Neutrophil (primary cell): Measurements from ENCODE around the gene SHISA5.

Experiments used
- H3K27ac ChIP-seq: fragments of 200-600 bp; sonication (generic); 2 replicates; pipeline ENCODE4 v1.5.1; 2016; ENCODE audit warnings: mild to moderate bottlenecking, moderate library complexity
- H3K27me3 ChIP-seq: fragments of 200-600 bp; sonication (generic); 2 replicates; pipeline ENCODE4 v1.6.0; 2016; ENCODE audit warnings: mild to moderate bottlenecking
- H3K36me3 ChIP-seq: fragments of 200-600 bp; sonication (generic); 2 replicates; pipeline ENCODE4 v1.5.1; 2017
- H3K4me1 ChIP-seq, 2 experiments: fragments of 200-600 bp in 1 of 2; sonication (generic) in 1 of 2; 1 replicate in 1 of 2; 2 replicates in 1 of 2; pipeline versions ENCODE4 v1.5.1 to v1.6.1; 2013 to 2016; ENCODE audit warnings: low read depth in 1 of 2, low read length in 1 of 2, mild to moderate bottlenecking in 1 of 2, moderate library complexity in 1 of 2; ENCODE audit not compliant: control insufficient read depth in 1 of 2, insufficient read depth in 1 of 2
- H3K4me3 ChIP-seq, 2 experiments: fragments of 200-600 bp in 1 of 2; sonication (generic) in 1 of 2; 1 replicate in 1 of 2; 2 replicates in 1 of 2; pipeline ENCODE4 v1.5.1; 2013 to 2016; ENCODE audit warnings: low read depth in 1 of 2, low read length in 1 of 2, mild to moderate bottlenecking in 1 of 2, moderate library complexity in 1 of 2
- H3K9me3 ChIP-seq: fragments of 200-600 bp; sonication (generic); 2 replicates; pipeline ENCODE4 v1.5.1; 2016
- TF ChIP-seq, protein P1 (sequence below): fragments of 200-600 bp; sonication (generic); IDR thresholded peaks from 2 replicates; pipeline ENCODE4 v1.5.1; 2016; ENCODE audit warnings: antibody characterized with exemption

SHISA5 gene

DNA sequence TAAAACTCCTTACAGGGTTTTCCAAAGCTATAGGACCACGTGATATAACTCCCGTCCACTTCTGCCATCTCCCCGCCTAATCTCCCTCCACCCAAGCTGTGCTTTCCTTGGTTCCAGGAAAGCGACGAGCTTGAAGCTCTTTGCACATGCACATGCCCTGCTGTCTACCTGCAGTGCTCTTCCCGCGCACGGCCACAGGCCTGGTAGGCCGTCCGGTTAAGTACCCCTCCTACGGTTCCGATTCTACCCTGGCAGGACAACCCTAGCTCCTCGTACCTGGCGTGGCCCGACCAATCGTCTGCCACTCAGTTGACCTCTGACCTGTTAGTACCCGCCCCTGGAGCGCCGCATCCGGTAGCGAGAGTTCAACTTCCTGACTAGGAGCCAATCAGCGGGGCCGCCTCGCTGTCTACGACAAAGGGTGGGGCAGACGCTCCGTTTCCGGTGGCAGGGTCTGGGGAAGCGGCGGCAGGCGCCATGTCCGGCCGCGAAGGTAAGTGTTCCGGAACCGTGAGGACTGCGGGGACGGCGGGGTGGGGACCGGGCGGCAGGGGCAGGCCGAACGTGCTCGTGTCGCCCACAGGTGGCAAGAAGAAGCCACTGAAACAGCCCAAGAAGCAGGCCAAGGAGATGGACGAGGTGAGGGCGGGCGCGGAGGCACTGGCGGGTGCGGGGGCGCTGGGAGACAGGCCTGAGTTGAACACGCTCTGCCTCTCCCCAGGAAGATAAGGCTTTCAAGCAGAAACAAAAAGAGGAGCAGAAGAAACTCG lies 64.0 kb downstream of the SHISA5 start, which contains the start of the genes CCDC51 and TMA7:
CCDC51 (minus strand) TSS at position 300 of the 770 bp plus-strand sequence. CDS start 4,991 bp downstream, outside the sequence.
TMA7 (plus strand) TSS at position 438 of the 770 bp plus-strand sequence; CDS start at position 478, 40 bp downstream.
- peaks cover 23 to 39% of the 10 kb centered on the region in 2 experiments for H3K4me1 ChIP-seq
- H3K36me3 ChIP-seq = peaks cover 33% of the 10 kb centered on the region
- peak within 1 kb of the TSS; percentile 83 to 85 for H3K4me3 ChIP-seq
- peak within 1 kb of the TSS; percentile 91 for H3K27ac ChIP-seq
- TF ChIP-seq, protein P1, sequence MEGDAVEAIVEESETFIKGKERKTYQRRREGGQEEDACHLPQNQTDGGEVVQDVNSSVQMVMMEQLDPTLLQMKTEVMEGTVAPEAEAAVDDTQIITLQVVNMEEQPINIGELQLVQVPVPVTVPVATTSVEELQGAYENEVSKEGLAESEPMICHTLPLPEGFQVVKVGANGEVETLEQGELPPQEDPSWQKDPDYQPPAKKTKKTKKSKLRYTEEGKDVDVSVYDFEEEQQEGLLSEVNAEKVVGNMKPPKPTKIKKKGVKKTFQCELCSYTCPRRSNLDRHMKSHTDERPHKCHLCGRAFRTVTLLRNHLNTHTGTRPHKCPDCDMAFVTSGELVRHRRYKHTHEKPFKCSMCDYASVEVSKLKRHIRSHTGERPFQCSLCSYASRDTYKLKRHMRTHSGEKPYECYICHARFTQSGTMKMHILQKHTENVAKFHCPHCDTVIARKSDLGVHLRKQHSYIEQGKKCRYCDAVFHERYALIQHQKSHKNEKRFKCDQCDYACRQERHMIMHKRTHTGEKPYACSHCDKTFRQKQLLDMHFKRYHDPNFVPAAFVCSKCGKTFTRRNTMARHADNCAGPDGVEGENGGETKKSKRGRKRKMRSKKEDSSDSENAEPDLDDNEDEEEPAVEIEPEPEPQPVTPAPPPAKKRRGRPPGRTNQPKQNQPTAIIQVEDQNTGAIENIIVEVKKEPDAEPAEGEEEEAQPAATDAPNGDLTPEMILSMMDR = peak; percentile 47
- H3K27me3 ChIP-seq = no peaks in the 10 kb centered on the region
- no peaks in the 10 kb centered on the region for H3K9me3 ChIP-seq

DNA sequence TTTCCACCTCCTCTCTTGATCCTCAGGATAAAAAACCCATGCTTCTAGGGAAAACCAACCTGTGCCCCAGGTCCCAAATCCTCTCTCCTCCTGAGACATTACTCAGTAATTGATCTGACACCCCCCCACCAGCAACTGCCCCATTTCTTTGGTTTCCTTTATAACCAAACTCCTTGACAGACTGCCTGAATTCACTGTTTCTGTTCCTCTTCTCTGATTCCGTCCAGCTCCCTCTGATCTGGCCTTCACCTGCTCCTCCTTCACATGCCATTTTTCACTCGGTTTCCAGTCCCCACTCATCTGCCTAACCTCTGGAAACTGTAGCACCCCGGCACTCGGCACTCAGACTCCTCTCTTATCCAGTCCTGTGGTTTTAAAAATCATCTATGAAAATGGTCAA lies 66.2 kb downstream of the SHISA5 start:
- Histone ChIP-seq H3K36me3 (peaks cover 22% of the 10 kb centered on the region), H3K27ac (no peak overlapping the region), H3K4me1 (peaks cover 23 to 39% of the 10 kb centered on the region in 2 experiments), H3K27me3 (no peaks in the 10 kb centered on the region), H3K9me3 (no peaks in the 10 kb centered on the region), H3K4me3 (no peak overlapping the region)
- TF ChIP-seq, protein P1 = no peak

DNA sequence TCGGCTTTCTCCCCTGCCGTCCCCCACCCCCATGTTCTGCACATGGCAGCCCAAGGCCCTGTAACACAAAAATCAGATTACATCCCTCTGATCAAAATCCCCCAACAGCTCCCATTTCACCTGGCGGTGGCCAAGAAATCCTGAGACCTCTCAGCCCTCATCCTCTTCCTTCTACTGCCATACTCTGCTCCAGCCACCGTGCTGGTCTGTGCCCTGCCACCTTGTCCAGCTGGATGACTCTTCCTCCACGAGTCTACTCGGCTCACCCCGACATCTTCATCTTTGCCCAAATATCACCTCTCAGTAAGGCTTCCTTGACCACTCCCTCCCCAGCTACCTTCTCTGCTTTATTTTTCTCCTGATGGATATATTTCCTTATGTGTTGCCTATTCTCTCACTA lies 67.1 kb downstream of the SHISA5 start:
- Histone ChIP-seq H3K36me3 (peaks cover 20% of the 10 kb centered on the region), H3K9me3 (no peaks in the 10 kb centered on the region), H3K4me1 (peaks cover 21 to 38% of the 10 kb centered on the region in 2 experiments), H3K27ac (no peak overlapping the region), H3K4me3 (no peak overlapping the region), H3K27me3 (no peaks in the 10 kb centered on the region)
- TF ChIP-seq, protein P1 = no peak

DNA sequence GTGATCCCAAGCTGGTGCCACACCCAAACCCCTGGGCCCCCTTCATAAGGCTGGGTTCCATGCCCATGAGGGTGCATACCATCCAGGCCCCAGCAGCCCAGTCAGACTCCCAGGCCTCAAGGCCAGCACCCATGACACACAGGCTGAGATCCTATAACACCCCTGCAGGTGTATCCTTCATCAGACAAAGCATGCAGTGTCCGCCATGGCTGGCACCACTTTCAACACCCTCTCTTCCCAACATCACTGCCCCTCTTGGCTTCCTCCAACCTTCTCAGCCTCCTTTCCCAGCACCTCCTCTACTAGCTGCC lies 67.5 kb downstream of the SHISA5 start:
- Histone ChIP-seq H3K36me3 (peaks cover 16% of the 10 kb centered on the region), H3K27me3 (no peaks in the 10 kb centered on the region), H3K4me3 (no peak overlapping the region), H3K27ac (peak overlapping the region; percentile 39), H3K9me3 (no peaks in the 10 kb centered on the region), H3K4me1 (peaks cover 17 to 34% of the 10 kb centered on the region in 2 experiments)
- TF ChIP-seq, protein P1 = no peak

GRCh38 chr3:48435774-48436476 lies 68.0 kb downstream of the SHISA5 start:
- no peaks in the 10 kb centered on the region for H3K27me3 ChIP-seq
- H3K27ac ChIP-seq = peak overlapping the region; percentile 39
- H3K4me1 ChIP-seq = peaks cover 12 to 29% of the 10 kb centered on the region in 2 experiments
- H3K4me3 ChIP-seq = no peak overlapping the region
- TF ChIP-seq, protein P1 = peak; percentile 97
- H3K36me3 ChIP-seq = peaks cover 16% of the 10 kb centered on the region
- no peaks in the 10 kb centered on the region for H3K9me3 ChIP-seq
